Measurements from ENCODE around the gene FMC1. TPM values are rescaled to one million over a fixed set of nuclear protein-coding genes. Genes with fewer than 3 reads are reported as not detected.

FMC1 gene, protein sequence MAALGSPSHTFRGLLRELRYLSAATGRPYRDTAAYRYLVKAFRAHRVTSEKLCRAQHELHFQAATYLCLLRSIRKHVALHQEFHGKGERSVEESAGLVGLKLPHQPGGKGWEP
- 10.9 and 22.5 TPM in 2 replicates for total RNA-seq
- polyA plus RNA-seq = 101 and 129 TPM in 2 replicates

DNA sequence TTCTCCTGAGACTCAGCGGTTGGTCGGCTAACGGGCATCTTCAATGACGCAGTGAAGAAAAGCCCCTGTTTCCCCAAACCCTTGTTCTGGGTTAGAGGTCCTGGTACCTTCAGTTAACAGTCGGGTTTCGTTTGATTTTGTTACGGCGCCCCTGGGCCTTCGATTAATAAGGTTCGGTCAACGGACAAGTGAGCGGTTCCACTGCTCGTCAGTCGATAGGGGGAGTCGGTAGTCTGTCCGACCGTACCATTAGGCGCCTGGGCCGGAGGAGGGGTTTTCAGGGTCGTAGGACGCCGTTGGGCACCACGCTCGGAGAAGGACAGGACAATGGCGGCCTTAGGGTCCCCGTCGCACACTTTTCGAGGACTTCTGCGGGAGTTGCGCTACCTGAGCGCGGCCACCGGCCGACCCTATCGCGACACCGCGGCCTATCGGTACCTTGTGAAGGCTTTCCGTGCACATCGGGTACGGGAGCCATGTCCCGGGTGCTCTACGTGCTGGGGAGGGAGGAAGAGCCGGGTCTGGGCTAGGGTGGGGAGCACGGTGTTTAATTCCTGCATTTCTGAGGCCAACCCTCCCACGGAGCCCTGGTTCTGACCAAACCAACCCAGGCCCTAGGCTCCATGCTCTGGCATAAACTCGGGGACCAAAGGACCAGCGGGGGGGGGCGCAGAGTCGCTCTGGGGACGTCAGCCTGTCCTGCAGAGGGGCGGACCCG lies at the start of gene FMC1:
FMC1 (plus strand) TSS at position 280 of the 718 bp plus-strand sequence; CDS start at position 328, 48 bp downstream.
- peak; percentile 94 to 97 for DNase-seq (ENCODE audit: low read depth in 1 of 2, low spot score in 1 of 2)
- no peaks in the 10 kb centered on the region for H3K4me1 ChIP-seq (ENCODE audit: low read depth)
- TF ChIP-seq, protein P1, sequence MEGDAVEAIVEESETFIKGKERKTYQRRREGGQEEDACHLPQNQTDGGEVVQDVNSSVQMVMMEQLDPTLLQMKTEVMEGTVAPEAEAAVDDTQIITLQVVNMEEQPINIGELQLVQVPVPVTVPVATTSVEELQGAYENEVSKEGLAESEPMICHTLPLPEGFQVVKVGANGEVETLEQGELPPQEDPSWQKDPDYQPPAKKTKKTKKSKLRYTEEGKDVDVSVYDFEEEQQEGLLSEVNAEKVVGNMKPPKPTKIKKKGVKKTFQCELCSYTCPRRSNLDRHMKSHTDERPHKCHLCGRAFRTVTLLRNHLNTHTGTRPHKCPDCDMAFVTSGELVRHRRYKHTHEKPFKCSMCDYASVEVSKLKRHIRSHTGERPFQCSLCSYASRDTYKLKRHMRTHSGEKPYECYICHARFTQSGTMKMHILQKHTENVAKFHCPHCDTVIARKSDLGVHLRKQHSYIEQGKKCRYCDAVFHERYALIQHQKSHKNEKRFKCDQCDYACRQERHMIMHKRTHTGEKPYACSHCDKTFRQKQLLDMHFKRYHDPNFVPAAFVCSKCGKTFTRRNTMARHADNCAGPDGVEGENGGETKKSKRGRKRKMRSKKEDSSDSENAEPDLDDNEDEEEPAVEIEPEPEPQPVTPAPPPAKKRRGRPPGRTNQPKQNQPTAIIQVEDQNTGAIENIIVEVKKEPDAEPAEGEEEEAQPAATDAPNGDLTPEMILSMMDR (IDR thresholded peaks at IDR 0.05; ENCODE audit: low read depth, low read length) = peak; percentile 36
- peak within 1 kb of the TSS; percentile 89 for H3K4me3 ChIP-seq
- H3K27ac ChIP-seq = peak within 1 kb of the TSS; percentile 99
- peaks cover 5% of the 10 kb centered on the region for H3K36me3 ChIP-seq
- no peaks in the 10 kb centered on the region for H3K27me3 ChIP-seq
- no peaks in the 10 kb centered on the region for H3K9me3 ChIP-seq (ENCODE audit: low read depth)

DNA sequence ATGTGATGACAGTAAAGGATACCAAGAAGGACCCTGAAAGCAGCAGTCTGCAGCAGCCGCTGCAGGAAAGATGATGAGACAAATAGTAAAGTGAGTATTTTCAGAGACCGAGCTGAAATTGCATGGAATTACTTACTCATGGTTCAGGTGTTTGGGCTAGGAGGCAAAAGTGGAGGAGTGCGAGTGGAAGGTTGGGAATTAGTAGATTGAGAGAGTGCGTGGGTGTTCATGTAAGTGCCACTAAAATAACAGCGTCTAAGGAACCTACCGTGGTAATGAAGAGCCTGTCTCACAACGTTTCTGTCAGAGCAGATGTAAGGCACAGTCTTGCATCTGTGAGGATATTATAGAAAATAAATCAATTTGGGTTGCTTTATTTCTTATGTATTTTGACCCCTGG lies 48.3 kb upstream of the FMC1 start:
- H3K9me3 ChIP-seq (ENCODE audit: low read depth) = no peaks in the 10 kb centered on the region
- H3K4me1 ChIP-seq (ENCODE audit: low read depth) = no peaks in the 10 kb centered on the region
- TF ChIP-seq, protein P1 (IDR thresholded peaks at IDR 0.05; ENCODE audit: low read depth, low read length) = no peak
- H3K27ac ChIP-seq = no peak overlapping the region
- peaks cover 17% of the 10 kb centered on the region for H3K36me3 ChIP-seq
- H3K27me3 ChIP-seq = no peaks in the 10 kb centered on the region
- no peak for DNase-seq (ENCODE audit: low read depth in 1 of 2, low spot score in 1 of 2)
- H3K4me3 ChIP-seq = no peak overlapping the region

DNA sequence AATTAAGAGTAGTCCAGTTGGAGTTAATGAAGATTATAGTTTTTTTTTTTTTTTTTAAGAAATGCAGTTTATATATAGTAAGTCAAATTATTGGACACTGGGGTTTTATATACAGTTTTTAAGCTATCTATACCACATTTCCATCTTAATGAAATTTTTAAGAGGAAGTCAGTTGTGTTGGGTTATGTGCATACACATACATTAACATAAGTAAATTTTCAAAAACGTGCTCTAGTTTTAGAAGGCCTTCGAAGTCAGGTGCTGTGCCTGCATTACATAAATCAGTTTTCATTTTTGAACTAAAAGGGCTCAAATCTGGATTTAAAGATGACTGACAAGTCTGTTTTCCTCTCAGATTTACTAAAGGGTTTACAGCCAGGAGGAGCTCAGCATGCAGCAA lies 47.6 kb upstream of the FMC1 start:
- TF ChIP-seq, protein P1 (IDR thresholded peaks at IDR 0.05; ENCODE audit: low read depth, low read length) = no peak
- no peak overlapping the region for H3K27ac ChIP-seq
- H3K27me3 ChIP-seq = no peaks in the 10 kb centered on the region
- H3K36me3 ChIP-seq = peaks cover 21% of the 10 kb centered on the region
- no peak for DNase-seq (ENCODE audit: low read depth in 1 of 2, low spot score in 1 of 2)
- H3K4me3 ChIP-seq = no peak overlapping the region
- H3K4me1 ChIP-seq (ENCODE audit: low read depth) = no peaks in the 10 kb centered on the region
- no peaks in the 10 kb centered on the region for H3K9me3 ChIP-seq (ENCODE audit: low read depth)

DNA sequence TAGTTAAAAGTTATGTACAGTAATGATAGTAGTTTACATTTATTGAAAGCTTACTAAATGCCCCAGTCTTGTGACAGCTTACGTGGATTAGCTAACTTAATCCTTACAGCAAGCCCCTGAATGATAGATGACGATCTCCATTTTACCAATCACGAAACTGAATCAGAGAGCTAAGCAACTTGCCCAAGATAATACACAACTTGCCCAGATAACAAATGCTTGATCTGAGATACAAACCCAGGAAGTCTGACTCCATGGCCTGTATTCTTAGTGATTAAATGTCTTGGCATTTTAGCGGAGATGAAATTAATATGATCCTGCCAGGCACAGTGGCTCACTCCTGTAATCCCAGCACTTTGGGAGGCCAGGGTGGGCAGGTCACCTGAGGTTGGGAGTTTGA lies 46.9 kb upstream of the FMC1 start:
- H3K4me1 ChIP-seq (ENCODE audit: low read depth) = no peaks in the 10 kb centered on the region
- no peak overlapping the region for H3K4me3 ChIP-seq
- no peaks in the 10 kb centered on the region for H3K27me3 ChIP-seq
- no peak overlapping the region for H3K27ac ChIP-seq
- no peak for DNase-seq (ENCODE audit: low read depth in 1 of 2, low spot score in 1 of 2)
- TF ChIP-seq, protein P1 (IDR thresholded peaks at IDR 0.05; ENCODE audit: low read depth, low read length) = no peak
- H3K36me3 ChIP-seq = peaks cover 25% of the 10 kb centered on the region
- H3K9me3 ChIP-seq (ENCODE audit: low read depth) = no peaks in the 10 kb centered on the region

DNA sequence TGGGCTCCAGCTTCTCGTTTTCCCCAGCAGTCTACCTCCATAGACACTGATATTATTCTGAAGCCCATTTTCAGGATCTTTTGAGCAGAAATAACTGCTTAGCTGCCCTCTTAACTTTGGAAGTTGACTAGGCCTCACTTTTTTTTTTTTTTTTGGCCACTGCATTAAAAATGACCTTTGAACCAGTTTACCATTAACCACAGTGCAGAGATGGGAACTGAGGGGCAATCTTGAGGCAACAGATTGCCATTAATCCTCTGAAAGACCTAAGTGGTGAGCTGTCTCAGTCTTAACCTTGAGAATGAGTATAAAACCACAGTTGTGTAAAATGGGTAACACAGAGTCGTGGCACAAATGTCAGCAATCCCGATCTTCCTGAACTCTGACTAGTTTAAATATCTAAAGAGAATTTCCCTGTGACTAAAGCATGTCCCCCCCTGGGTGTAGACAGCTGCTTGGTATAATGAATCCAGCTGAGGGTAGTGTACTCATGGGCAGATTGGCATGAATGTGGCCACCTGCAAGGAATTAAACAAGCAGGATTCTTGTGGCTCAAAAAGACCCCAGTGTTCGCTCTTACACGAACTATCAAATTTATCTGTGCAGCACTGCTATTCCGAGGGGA lies 46.1 kb upstream of the FMC1 start:
- TF ChIP-seq, protein P1 (IDR thresholded peaks at IDR 0.05; ENCODE audit: low read depth, low read length) = no peak
- no peaks in the 10 kb centered on the region for H3K9me3 ChIP-seq (ENCODE audit: low read depth)
- no peaks in the 10 kb centered on the region for H3K4me1 ChIP-seq (ENCODE audit: low read depth)
- H3K27ac ChIP-seq = no peak overlapping the region
- no peaks in the 10 kb centered on the region for H3K27me3 ChIP-seq
- H3K36me3 ChIP-seq = peaks cover 32% of the 10 kb centered on the region
- no peak overlapping the region for H3K4me3 ChIP-seq
- no peak for DNase-seq (ENCODE audit: low read depth in 1 of 2, low spot score in 1 of 2)

Measured in cardiac muscle cell (in vitro differentiated cells and primary cell).